Common myeloid progenitor, CD34-positive (primary cell): ENCODE data around the gene GNG12.

ENCODE experiments used
- CTCF ChIA-PET: fragments of 350-600 bp; sonication (Branson Sonifier 250); formaldehyde crosslinking; loops from one replicate; lab custom pipeline; 2021; ENCODE audit warnings: antibody characterized with exemption; lab: Charles Lee
- POLR2A ChIA-PET: fragments of 350-600 bp; sonication (Branson Sonifier 250); formaldehyde crosslinking; loops from one replicate; lab custom pipeline; 2021; ENCODE audit warnings: antibody characterized with exemption; lab: Charles Lee
- DNase-seq, 3 donors: peaks; one replicate each; pipeline versions ENCODE4 v3.0.0 to v3.0.0-alpha.2; 2013
- H3K27ac ChIP-seq, 2 experiments: 1 replicate in 1 of 2; 2 replicates in 1 of 2; pipeline ENCODE4 v1.7.0; 2013; ENCODE audit warnings: inconsistent platforms in 2 of 2, low read length in 2 of 2, mild to moderate bottlenecking in 2 of 2, low read depth in 1 of 2, moderate library complexity in 1 of 2; ENCODE audit not compliant: severe bottlenecking in 2 of 2, insufficient read depth in 1 of 2, poor library complexity in 1 of 2
- H3K27me3 ChIP-seq, 5 experiments: replicated peaks in 2 of 5; 1 replicate in 3 of 5; 2 replicates in 2 of 5; pipeline versions ENCODE4 v1.6.1 to v1.7.0; 2013; ENCODE audit warnings: low read length in 4 of 5, mild to moderate bottlenecking in 2 of 5, moderate library complexity in 2 of 5, inconsistent platforms in 1 of 5; ENCODE audit not compliant: insufficient read depth in 5 of 5, control insufficient read depth in 4 of 5
- H3K36me3 ChIP-seq, 4 experiments: 1 replicate in 2 of 4; 2 replicates in 2 of 4; pipeline versions ENCODE4 v1.6.1 to v1.7.0; 2013; ENCODE audit warnings: low read length in 3 of 4, control low read depth in 1 of 4, mild to moderate bottlenecking in 1 of 4; ENCODE audit not compliant: control insufficient read depth in 4 of 4, insufficient read depth in 4 of 4
- H3K4me1 ChIP-seq, 4 experiments: 1 replicate in 3 of 4; 2 replicates in 1 of 4; pipeline versions ENCODE4 v1.6.1 to v1.7.1; 2013; ENCODE audit warnings: low read length in 3 of 4, mild to moderate bottlenecking in 3 of 4, control low read depth in 1 of 4, inconsistent platforms in 1 of 4, moderate library complexity in 1 of 4; ENCODE audit not compliant: control insufficient read depth in 4 of 4, insufficient read depth in 4 of 4; ENCODE audit errors: control extremely low read depth in 1 of 4
- H3K4me3 ChIP-seq, 7 experiments: 1 replicate in 4 of 7; 2 replicates in 3 of 7; pipeline versions ENCODE4 v1.5.1 to v1.7.0; 2013; ENCODE audit warnings: mild to moderate bottlenecking in 7 of 7, low read length in 6 of 7, moderate library complexity in 6 of 7, inconsistent platforms in 2 of 7, low read depth in 2 of 7, control low read depth in 1 of 7; ENCODE audit not compliant: insufficient read depth in 4 of 7, control insufficient read depth in 1 of 7; ENCODE audit errors: extremely low read depth in 1 of 7
- H3K9me3 ChIP-seq, 5 experiments: 1 replicate in 4 of 5; 2 replicates in 1 of 5; pipeline versions ENCODE4 v1.6.1 to v1.7.1; 2013; ENCODE audit warnings: low read length in 4 of 5, mild to moderate bottlenecking in 2 of 5, inconsistent platforms in 1 of 5, low read depth in 1 of 5, moderate library complexity in 1 of 5; ENCODE audit not compliant: control insufficient read depth in 4 of 5, insufficient read depth in 2 of 5; ENCODE audit errors: control extremely low read depth in 1 of 5
- WGBS: methylation state at CpG from one replicate; pipeline ENCODE4 v1.1.5; 2013; ENCODE audit not compliant: insufficient coverage; 5-methylcytosine and 5-hydroxymethylcytosine counted together

Gene GNG12

GRCh38 chr1:67777440-67777839 is 55.8 kb downstream of the GNG12 start:
- no CpG with 5 or more reads among the region's 4 CpGs for WGBS
- Histone ChIP-seq H3K9me3 (no peaks in the 10 kb centered on the region), H3K27me3 (no peaks in the 10 kb centered on the region), H3K36me3 (no peaks in the 10 kb centered on the region), H3K4me3 (no peak overlapping the region), H3K4me1 (no peaks in the 10 kb centered on the region), H3K27ac (no peak overlapping the region)
- CTCF ChIA-PET, result interaction anchor here (2.6 kb wide), 1 partner anchor 11 kb away, joined by 15 read pairs; no protein-coding TSS in a partner anchor
- no peak for DNase-seq
- POLR2A ChIA-PET, result no interaction called here

GRCh38 chr1:67777016-67777415 is 56.3 kb downstream of the GNG12 start:
- no peak for DNase-seq
- ChIA-PET CTCF (interaction anchor here (0.9 to 2.6 kb wide), 2 partner anchors 7 to 11 kb away, joined by 4 to 15 read pairs; no protein-coding TSS in a partner anchor), POLR2A (no interaction called here)
- H3K4me3 ChIP-seq, result no peak overlapping the region
- no peaks in the 10 kb centered on the region for H3K36me3 ChIP-seq
- H3K4me1 ChIP-seq, result no peaks in the 10 kb centered on the region
- H3K27ac ChIP-seq, result no peak overlapping the region
- no peaks in the 10 kb centered on the region for H3K9me3 ChIP-seq
- no peaks in the 10 kb centered on the region for H3K27me3 ChIP-seq

- no peaks in the 10 kb centered on the region for H3K36me3 ChIP-seq
- CTCF ChIA-PET, result no interaction called here
- DNase-seq, result no peak
Measured at GRCh38 chr1:67773462-67773861, 59.8 kb downstream of the GNG12 start.

DNA sequence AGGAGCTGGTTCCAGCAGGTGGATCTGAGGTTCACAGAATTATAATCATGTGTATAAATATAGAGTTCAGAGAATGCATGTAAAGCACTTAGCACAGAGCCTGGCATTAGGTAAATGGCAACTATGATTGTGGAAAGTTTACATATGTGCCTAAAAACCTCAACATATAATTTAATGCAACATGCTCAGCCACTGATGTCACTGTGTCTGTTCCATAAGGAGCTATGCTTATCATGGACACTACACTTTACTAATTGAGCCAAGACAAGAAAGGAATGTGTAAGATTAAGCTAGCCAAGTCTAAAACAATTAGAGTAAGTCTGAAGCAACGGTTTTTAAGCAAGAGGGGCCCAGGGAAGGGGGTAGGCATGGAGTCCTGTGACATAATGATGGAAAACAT is 61.5 kb downstream of the GNG12 start:
- H3K27me3 ChIP-seq, result peaks cover 0 to 2% (median 0%) of the 10 kb centered on the region in 5 experiments
- no peak for DNase-seq
- peaks cover 0 to 9% (median 2%) of the 10 kb centered on the region in 4 experiments for H3K4me1 ChIP-seq
- H3K4me3 ChIP-seq, result no peak overlapping the region
- 100% methylated on average over 1 of the region's 1 CpG for WGBS
- H3K9me3 ChIP-seq, result no peaks in the 10 kb centered on the region
- no peak overlapping the region for H3K27ac ChIP-seq
- POLR2A ChIA-PET, result no interaction called here
- CTCF ChIA-PET, result interaction anchor here (0.7 to 2.0 kb wide), 8 partner anchors 12 to 239 kb away, joined by 3 to 7 read pairs (median 4); no protein-coding TSS in a partner anchor
- no peaks in the 10 kb centered on the region for H3K36me3 ChIP-seq

More at GRCh38 chr1:67773462-67773861, 59.8 kb downstream of the GNG12 start:
- 92% methylated on average over 2 of the region's 4 CpGs for WGBS
- no peaks in the 10 kb centered on the region for H3K4me1 ChIP-seq
- H3K4me3 ChIP-seq, result no peak overlapping the region
- no peak overlapping the region for H3K27ac ChIP-seq
- H3K27me3 ChIP-seq, result peaks cover 0 to 2% (median 0%) of the 10 kb centered on the region in 5 experiments
- POLR2A ChIA-PET, result no interaction called here
- no peaks in the 10 kb centered on the region for H3K9me3 ChIP-seq

DNA sequence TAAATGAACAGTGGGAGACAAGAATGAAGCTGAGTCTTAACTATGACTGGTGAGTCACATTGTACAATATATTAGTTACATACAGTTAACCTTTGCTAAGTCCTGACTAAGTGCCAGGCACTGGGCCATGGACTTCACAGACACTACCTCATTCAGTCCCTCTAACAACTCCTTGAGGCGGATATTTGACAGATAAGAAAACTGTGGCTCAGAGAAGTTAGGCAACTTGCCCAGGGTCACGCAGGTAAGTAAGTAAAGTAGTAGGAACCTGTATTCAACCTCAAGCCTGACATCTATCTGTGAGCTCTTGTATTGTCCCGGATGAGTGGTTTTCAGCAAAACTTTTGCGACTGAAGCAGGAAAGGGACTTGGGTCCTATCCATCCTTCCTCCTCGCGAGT is 62.1 kb downstream of the GNG12 start:
- H3K27me3 ChIP-seq, result peaks cover 0 to 2% (median 0%) of the 10 kb centered on the region in 5 experiments
- 92% methylated on average over 6 of the region's 6 CpGs for WGBS
- no peaks in the 10 kb centered on the region for H3K36me3 ChIP-seq
- POLR2A ChIA-PET, result no interaction called here
- H3K9me3 ChIP-seq, result no peaks in the 10 kb centered on the region
- DNase-seq, result no peak
- H3K4me1 ChIP-seq, result peaks cover 1 to 15% (median 8%) of the 10 kb centered on the region in 4 experiments
- H3K27ac ChIP-seq, result no peak overlapping the region
- CTCF ChIA-PET, result interaction anchor here (0.5 to 2.0 kb wide), 8 partner anchors 11 to 238 kb away, joined by 3 to 7 read pairs (median 4); no protein-coding TSS in a partner anchor
- no peak overlapping the region for H3K4me3 ChIP-seq

- H3K27ac ChIP-seq, result no peak overlapping the region
- peaks cover 2 to 15% (median 8%) of the 10 kb centered on the region in 4 experiments for H3K4me1 ChIP-seq
- H3K27me3 ChIP-seq, result peaks cover 0 to 2% (median 0%) of the 10 kb centered on the region in 5 experiments
- WGBS, result 91% methylated on average over 5 of the region's 6 CpGs
- DNase-seq, result no peak
- no peak overlapping the region for H3K4me3 ChIP-seq
- no peaks in the 10 kb centered on the region for H3K9me3 ChIP-seq
- CTCF ChIA-PET, result interaction anchor here (0.9 to 2.9 kb wide), 6 partner anchors 8 to 237 kb away, joined by 3 to 10 read pairs (median 4); no protein-coding TSS in a partner anchor
- no peaks in the 10 kb centered on the region for H3K36me3 ChIP-seq
- POLR2A ChIA-PET, result no interaction called here
Measured at GRCh38 chr1:67769633-67770256, 63.5 kb downstream of the GNG12 start.

DNA sequence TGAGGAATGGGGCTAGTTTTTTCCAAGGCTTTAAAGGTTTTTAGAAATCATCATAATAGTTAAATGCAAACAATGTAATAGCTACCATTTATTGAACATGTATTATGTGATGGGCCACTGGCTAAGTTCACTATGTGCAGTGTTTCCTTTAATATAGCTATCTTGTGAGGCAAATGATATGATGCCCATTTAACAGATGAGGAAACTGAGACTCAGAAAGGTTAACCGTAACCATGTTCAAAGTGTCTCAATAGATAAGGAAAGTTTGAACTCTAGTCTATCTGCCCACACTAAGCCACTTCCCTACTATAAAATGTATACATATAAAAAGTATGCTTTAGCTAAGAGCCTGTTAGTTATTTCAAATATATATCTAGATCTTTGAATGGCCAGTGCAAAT is 64.8 kb downstream of the GNG12 start:
- no peaks in the 10 kb centered on the region for H3K36me3 ChIP-seq
- POLR2A ChIA-PET, result no interaction called here
- CTCF ChIA-PET, result interaction anchor here (1.1 to 2.9 kb wide), 6 partner anchors 9 to 242 kb away, joined by 3 to 10 read pairs (median 3); no protein-coding TSS in a partner anchor
- H3K4me1 ChIP-seq, result peaks cover 2 to 15% (median 8%) of the 10 kb centered on the region in 4 experiments
- no peak for DNase-seq
- no peak overlapping the region for H3K4me3 ChIP-seq
- peaks cover 0 to 2% (median 0%) of the 10 kb centered on the region in 5 experiments for H3K27me3 ChIP-seq
- H3K9me3 ChIP-seq, result no peaks in the 10 kb centered on the region
- no CpG with 5 or more reads among the region's 1 CpG for WGBS
- H3K27ac ChIP-seq, result no peak overlapping the region
